Left colon (tissue), 2 donors: Measurements from ENCODE around the gene PATL1. TPM values are rescaled to one million over a fixed set of nuclear protein-coding genes. Genes with fewer than 3 reads are reported as not detected.

Experiments
- ATAC-seq: fragments of 200-7000 bp; cut with Tn5 transposase; one replicate; pipeline ENCODE4 v1.9.1; 2020; ENCODE audit warnings: mild to moderate bottlenecking, moderate library complexity
- DNase-seq, 2 donors: peaks; one replicate each; pipeline ENCODE4 v3.0.0-alpha.2; 2020
- intact Hi-C, 2 donors: fragments of 100-400 bp; cut with DNase I in 1 of 2; cut with micrococcal nuclease in 1 of 2; formaldehyde crosslinking; loops; one replicate each; pipeline versions ENCODE4 v1.11.2 to v1.14.0; 2022; cut with DNase I, micrococcal nuclease
- total RNA-seq, 2 donors: library from RNA; stranded (reverse); fragmentation: NEBNext Ultra II Directional; extraction: Animal tissue kit (Norgen Biotek cat#: 25700); gene quantifications; one replicate each; pipeline ENCODE4 v1.2.1, GENCODE V29; 2021
- donor health status: DM: no; HTN: no; CAD: no.
- donor health status: DM: yes; HTN: yes; CAD: no.

PATL1 gene
- total RNA-seq, 2 donors from 2014 or later = 33.9 to 38.1 TPM

DNA sequence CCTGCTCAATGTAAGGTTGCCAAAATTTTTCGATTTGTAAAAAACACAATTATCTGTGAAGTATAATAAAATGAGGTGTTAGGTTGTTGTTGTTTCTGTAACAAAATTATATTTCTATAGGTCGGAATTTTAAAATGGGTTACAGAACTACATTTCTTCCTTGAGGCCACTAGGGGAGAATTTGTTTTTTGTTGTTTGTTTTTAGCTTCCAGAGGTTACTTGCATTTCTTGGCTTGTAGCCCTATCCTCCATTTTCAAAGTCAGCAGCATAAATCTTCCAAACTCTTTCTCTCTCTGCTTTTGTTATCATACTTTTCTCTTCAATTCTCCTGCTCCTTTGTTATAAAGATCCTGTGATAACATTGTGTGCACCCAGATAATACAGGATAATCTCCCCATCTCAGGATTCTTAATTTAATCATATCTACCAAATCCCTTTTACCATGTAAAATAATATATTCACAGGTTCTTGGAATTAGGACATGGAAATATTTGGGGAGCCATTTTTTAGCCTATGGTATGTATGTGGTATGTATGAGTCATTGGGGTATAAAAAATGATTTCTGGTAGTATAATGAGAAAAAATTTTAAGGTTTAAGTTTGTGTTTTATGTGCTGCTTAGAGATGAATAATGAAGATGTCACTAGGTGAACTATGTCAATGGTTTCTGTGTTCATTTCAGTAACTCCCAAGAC, 9.4 kb upstream of the PATL1 start:
- DNase-seq (no peak), ATAC-seq (no peak)
- intact Hi-C loops = loop anchor here in 1 of 2 donors (5.0 kb wide), 1 partner anchor 141 kb away; no protein-coding TSS in a partner anchor

DNA sequence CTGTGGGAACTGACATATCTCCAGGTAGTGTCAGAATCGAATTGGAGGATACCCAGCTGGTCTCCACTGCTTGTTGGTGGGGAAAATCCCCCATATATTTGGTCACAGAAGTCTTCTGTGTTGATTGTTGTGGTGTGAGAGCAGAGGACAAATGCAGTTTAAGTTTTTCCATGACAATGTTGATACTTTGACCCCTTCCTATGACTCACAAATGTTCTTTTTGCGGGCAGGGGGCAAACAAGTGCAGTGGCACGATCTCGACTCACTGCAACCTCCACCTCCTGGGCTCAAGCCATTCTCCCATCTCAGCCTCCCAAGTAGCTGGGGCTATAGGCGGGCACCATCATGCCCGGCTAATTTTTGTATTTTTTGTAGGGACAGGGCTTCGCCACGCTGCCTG, 7.4 kb upstream of the PATL1 start:
- ATAC-seq = no peak
- intact Hi-C loops = loop anchor here in 1 of 2 donors (5.0 kb wide), 1 partner anchor 139 kb away; no protein-coding TSS in a partner anchor

GRCh38 chr11:59674291-59674690, 5.5 kb upstream of the PATL1 start:
- intact Hi-C loops = no loop called here
- ATAC-seq (no peak), DNase-seq (no peak)

More for the DNA sequence above, 7.4 kb upstream of the PATL1 start:
- no peak for DNase-seq

- DNase-seq (no peak), ATAC-seq (no peak)
- intact Hi-C loops = no loop called here
Observed at GRCh38 chr11:59673291-59673690, 4.5 kb upstream of the PATL1 start.

DNA sequence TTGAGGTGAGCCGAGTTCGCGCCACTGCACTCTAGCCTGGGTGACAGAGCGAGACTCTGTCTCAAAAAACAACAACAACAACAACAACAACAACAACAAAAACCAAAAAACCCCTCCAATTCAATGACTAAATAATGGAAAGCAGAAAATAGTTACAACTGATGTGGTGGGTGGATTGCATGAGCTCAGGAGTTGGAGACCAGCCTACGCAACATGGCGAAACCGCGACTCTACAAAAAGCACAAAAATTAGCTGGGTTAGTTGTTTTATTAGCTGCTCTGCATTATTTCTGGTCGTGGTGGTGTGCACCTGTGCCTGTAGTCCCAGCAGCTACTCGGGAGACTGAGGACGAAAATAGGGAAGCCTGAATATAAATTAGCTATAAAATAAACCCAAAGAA, 2.6 kb upstream of the PATL1 start:
- DNase-seq (no peak), ATAC-seq (no peak)
- intact Hi-C loops = no loop called here

DNA sequence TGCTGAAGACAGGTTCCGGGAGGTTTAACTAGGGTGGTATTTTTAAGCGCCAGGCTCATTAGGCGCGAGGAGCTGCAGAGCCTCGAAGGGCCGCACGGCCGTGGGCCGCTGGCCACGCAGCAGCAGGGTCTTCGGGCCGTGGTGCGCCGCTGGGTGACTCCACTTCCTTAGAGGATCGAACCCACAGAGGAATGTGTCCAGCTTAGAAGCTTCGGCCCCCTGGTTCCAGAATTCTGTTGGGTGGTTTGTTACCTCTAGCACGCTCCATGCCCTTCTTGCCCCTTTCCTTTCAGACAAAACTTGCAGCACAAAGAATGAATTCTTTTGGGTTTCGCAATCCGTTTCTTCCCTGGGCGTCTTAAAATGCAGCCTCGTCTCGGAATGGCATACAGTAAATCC, 773 bp upstream of the PATL1 start:
- peak; percentile 41 to 57 for DNase-seq
- ATAC-seq = no peak
- intact Hi-C loops = loop anchor here in 1 of 2 donors (5.0 kb wide), 1 partner anchor 57 kb away; no protein-coding TSS in a partner anchor

- peak; percentile 35 for ATAC-seq
- intact Hi-C loops = loop anchor here in 1 of 2 donors (5.0 kb wide), 1 partner anchor 56 kb away; no protein-coding TSS in a partner anchor
- DNase-seq = peak; percentile 62 to 76
Observed at GRCh38 chr11:59668188-59668949, 468 bp downstream of the PATL1 start.

- intact Hi-C loops = loop anchor here in 1 of 2 donors (5.0 kb wide), 1 partner anchor 55 kb away; no protein-coding TSS in a partner anchor
- ATAC-seq (no peak), DNase-seq (no peak)
Observed at GRCh38 chr11:59667812-59668187, 1.0 kb downstream of the PATL1 start.

DNA sequence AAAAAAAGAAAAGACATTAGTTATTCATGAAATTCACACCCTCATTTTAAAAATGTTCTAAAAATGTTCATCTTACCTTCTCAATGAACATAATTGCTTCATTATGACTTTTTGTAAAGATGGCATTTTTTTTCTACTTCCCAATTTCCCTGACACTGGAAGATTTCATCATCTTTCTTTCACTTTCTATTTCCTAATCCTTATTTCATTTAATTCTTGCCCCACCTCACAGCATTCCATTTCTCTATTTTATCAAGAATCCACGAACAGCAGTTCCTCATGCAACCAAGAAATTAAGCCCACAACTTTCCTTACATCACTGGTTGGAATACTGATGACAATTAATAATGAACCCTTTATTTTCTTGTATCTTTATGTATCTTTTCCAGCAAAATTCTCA, 1.9 kb downstream of the PATL1 start:
- intact Hi-C loops = loop anchor here in 1 of 2 donors (5.0 kb wide), 1 partner anchor 55 kb away; no protein-coding TSS in a partner anchor
- ATAC-seq (no peak), DNase-seq (no peak)

GRCh38 chr11:59660621-59661020, 8.2 kb downstream of the PATL1 start:
- intact Hi-C loops = no loop called here
- no peak for ATAC-seq

GRCh38 chr11:59659981-59660380, 8.9 kb downstream of the PATL1 start:
- no peak for DNase-seq
- ATAC-seq = no peak
- intact Hi-C loops = no loop called here

More at GRCh38 chr11:59660621-59661020, 8.2 kb downstream of the PATL1 start:
- no peak for DNase-seq

DNA sequence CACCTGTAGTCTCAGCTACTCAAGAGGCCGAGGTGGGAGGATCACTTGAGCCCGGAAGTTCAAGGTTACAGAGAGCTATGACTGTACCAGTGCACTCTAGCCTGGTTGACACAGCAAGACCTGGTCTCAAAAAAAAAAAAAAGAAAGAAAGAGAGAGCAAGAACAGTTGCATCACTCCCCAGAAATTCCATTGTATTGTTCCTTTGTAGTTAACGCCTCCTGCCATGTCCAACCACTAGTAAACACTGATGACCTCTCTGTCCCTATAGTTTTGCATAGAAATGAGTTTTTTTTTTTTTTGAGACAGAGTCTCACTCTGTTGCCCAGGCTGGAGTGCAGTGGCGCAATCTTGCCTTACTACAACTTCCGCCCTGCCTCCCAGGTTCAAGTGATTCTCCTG, 10.8 kb downstream of the PATL1 start:
- ATAC-seq = no peak
- DNase-seq = no peak
- intact Hi-C loops = no loop called here

GRCh38 chr11:59654893-59655292, 13.9 kb downstream of the PATL1 start:
- DNase-seq (no peak), ATAC-seq (no peak)
- intact Hi-C loops = no loop called here

- ATAC-seq (no peak), DNase-seq (no peak)
- intact Hi-C loops = loop anchor here in 1 of 2 donors (10.0 kb wide), 1 partner anchor 53 kb away; no protein-coding TSS in a partner anchor
Observed at GRCh38 chr11:59647245-59647980, 21.4 kb downstream of the PATL1 start.

DNA sequence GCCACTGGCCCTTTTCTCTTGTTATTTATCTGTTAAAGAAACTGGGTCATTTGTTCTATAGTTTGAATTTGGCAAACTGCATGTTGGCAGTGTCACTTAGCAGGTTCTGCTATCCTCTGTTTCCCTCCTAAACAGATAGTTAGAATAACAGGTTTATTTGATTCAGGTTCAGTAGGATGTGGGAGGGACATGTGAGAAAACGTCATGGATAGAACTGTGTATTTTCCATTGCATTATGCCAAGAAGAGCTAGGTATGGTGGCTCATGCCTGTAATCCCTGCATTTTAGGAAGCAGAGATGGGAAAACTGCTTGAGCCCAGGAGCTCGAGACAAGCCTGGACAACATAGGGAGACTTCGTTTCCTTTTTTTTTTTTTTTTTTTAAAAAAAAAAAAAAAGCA, 24.3 kb downstream of the PATL1 start:
- ATAC-seq (no peak), DNase-seq (no peak)
- intact Hi-C loops = loop anchor here in 1 of 2 donors (10.0 kb wide), 1 partner anchor 50 kb away; no protein-coding TSS in a partner anchor

DNA sequence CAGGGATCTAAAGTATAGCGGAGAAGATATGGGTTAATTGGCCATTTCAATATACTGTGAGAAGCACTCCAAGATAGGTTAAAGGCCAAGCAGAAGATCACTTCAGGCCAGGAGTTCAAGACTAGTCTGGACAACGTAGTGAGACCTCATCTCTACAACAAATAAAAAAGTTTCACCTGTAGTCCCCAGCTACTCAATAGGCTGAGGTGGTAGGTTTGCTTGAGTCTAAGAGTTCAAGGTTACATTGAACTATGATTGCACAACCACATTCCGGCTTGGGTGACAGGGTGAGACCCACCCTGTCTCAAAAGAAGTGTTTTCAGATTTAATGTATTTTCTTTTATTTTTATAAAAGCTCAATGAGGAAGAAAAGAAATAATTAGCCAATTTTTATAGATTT, 25.4 kb downstream of the PATL1 start:
- intact Hi-C loops = loop anchor here in 1 of 2 donors (10.0 kb wide), 1 partner anchor 49 kb away; no protein-coding TSS in a partner anchor
- ATAC-seq (no peak), DNase-seq (no peak)

- intact Hi-C loops = loop anchor here in 1 of 2 donors (10.0 kb wide), 1 partner anchor 46 kb away; no protein-coding TSS in a partner anchor
- DNase-seq = no peak
- peak; percentile 46 for ATAC-seq
Observed at GRCh38 chr11:59641156-59641555, 27.7 kb downstream of the PATL1 start.

GRCh38 chr11:59630493-59630892, 38.3 kb downstream of the PATL1 start:
- ATAC-seq = no peak
- intact Hi-C loops = no loop called here
- no peak for DNase-seq

- ATAC-seq (no peak), DNase-seq (no peak)
- intact Hi-C loops = no loop called here
Observed at GRCh38 chr11:59629996-59630395, 38.8 kb downstream of the PATL1 start.
